GM18499 (cell line): ENCODE measurements around the gene RNU6-7.
A peak's percentile ranks its signal among the peaks of the same experiment; 100 is the strongest.

Experiments used
- ATAC-seq: cut with Tn5 transposase; IDR thresholded peaks from one replicate; pipeline ENCODE4 v1.9.1; 2021; ENCODE audit warnings: moderate number of reproducible peaks; ENCODE audit not compliant: insufficient read depth, unreplicated experiment

The RNU6-7 gene

DNA sequence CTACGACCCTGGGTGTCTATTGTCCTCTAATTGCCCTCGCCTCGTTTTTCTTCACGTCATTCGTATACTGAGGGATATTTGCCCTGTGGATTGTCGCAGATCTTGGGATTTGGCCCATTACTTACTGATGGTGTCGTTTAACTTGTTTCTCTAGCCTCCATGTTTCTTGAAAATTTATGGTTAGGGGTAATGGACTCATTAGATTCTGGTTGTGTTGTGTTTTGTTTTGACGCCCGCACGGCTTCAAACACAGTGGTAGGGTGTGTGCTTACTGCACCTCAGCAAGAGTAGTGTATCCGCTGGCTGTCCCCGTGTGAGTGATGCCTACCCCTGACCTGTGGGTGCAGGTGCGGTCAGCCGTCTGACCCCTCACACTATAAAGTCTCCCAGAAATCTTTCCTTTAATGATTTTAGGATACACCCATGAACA lies 2.1 kb downstream of the RNU6-7 start:
- ATAC-seq, result no peak

- ATAC-seq, result no peak
Measured at GRCh38 chr14:32205554-32205953, 3.7 kb downstream of the RNU6-7 start.

- ATAC-seq, result peak; percentile 23
Measured at GRCh38 chr14:32205984-32206383, 4.1 kb downstream of the RNU6-7 start.

GRCh38 chr14:32206552-32206951 lies 4.7 kb downstream of the RNU6-7 start:
- ATAC-seq, result no peak

DNA sequence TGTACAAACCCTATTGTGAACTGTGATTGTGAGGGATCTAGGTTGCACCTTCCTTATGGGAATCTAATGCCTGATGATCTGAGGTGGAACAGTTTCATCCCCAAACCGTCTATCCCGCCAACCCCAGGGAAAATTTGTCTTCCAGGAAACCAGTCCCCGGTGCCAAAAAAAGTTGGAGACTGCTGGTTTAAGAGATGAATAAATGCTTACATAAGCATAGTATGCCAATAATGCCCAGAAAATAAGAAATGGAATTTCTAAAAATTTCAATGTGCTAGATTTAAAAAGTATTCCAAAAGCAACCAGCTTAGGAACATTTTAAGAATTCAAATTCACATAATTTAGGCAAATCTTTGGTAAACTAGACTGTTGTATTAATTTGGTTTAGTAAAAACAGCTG lies 6.6 kb downstream of the RNU6-7 start:
- ATAC-seq, result no peak

GRCh38 chr14:32209471-32209870 lies 7.6 kb downstream of the RNU6-7 start:
- ATAC-seq, result no peak

DNA sequence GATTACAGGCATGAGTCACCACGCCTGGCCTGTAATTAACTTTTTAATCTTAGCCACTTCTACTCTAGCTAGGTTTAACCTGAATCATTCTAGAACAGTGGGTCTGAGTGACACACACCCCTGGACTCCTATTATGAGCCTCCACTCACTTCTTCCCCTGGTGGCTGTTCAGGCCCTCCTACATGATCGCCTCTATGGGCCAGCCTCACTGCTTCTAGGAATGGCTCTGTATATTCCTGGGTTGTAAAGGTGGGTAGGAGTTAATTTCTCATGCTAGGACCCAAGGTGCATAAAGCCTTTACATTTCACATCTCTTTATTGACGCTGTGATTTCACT lies 9.2 kb downstream of the RNU6-7 start:
- ATAC-seq, result no peak

DNA sequence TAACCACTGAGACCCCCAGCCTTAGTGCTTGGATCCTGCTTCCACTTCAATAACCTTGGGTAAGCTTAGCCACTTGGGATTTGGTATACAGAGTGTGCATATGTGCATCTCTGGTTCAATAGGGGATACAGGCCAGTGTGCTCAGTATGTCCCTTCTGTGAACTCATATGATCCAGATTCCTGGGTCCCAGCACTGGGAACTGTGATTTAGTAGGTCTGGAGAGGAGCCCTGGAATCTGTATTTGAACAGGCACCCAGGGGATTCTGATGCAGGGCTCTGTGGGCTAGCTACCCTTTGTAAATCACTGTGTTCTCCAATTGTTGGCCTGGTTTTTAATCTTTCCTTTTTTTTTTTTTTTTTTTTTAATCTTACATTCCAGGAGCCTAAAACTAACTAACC lies 11.0 kb downstream of the RNU6-7 start:
- ATAC-seq, result no peak

- ATAC-seq, result no peak
Measured at GRCh38 chr14:32217301-32217700, 15.5 kb downstream of the RNU6-7 start.

DNA sequence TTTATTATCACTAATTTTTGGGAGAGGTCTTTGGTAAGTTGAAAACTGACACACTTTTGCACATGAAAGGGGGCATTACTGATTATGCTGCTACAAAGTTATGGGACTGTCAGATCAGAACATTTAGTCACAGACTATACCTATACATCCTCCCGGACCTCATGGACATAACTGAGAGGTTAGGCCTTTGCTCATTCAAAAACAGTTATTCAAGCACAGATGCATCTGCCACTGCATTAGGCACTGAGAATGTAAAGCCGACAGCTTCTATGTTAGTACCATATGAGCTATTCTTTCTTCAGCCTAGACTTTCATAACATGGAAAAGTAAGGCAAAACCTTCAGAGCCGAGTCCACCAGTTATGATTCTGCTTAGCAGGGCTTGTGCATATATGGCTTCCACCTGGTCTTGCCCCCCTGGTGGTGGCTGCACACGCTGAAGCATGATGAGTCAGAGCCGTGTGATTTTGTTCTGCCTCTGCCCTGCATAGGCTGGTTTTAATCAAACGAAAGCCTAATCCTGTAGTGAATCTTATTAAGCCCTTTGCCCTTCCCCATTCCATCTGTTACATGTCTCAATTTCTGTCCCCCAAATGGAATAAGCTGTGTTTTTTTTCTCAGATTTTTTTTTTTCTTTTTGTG lies 23.0 kb downstream of the RNU6-7 start:
- no peak for ATAC-seq

DNA sequence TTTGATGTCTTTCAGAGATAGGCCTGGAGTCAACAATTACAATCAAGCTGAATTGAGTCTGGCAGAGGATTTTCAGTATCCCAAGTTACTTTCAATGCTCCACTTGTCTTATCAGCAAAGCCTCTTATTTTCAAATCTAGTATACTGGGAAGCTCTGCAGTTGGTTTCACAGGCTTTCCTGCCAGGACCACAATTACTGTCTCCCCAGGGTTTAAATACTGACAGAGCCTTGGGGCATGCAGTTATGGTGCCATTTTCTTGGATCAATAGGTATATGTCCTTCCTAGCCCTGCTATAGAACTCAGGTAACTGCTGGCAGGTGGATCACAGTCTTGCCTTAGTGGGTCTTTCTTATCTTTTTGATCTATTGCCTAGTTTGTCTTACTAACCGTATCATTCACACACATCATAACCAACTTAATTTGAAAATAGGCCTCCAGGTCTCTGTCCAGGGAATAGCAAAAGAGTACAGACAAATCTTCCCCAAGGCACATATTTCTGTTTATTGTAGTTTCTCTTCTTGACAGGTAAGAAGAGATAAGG lies 23.6 kb downstream of the RNU6-7 start:
- no peak for ATAC-seq

- ATAC-seq, result no peak
Measured at GRCh38 chr14:32226056-32226455, 24.2 kb downstream of the RNU6-7 start.

DNA sequence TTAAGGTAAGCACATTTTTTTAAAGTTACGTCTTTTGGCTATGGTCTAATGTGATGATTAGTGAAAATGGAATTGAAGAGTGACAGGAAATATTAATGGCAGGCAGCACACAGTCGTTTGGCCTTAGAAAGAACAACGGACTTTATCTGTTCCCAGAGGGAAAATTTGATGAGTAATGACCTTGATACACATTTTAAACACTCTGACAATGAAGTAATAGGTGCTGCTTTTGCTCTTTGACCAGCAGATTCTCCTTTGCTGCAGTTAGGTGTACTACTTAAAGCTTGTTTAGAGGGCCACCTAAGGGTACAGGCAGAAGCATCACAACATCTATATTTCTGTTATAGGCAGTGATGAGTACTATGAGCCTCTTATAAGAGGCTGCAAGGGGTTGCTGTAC lies 28.3 kb downstream of the RNU6-7 start:
- ATAC-seq, result no peak

DNA sequence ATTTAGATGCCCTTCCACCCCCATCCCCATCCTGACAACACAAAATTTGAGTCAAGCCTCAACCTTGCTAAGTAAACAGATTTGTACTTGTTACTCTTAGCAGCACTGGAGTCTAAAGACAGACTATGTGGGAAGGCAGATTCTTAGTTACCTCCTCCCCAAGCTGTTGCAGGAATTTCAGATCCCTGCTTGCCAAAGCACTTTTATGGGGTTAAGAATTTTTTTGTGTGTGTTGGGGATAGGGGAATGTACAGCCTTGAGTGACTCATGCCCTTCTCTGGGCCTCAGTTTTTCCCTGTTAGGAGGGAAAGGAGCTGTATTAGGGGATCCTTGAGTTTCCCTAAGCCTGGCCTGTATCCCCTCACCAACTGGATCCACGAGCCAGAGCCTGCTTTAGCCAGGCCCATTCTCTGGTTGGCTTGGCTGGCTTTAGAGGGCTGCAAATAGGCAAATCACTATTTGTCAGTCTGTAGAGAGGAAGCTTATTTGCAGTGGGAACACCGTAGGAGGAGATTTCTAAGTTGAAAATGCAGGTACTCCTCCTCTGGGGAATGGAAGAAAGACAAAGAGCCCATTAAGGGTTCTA lies 28.9 kb downstream of the RNU6-7 start:
- no peak for ATAC-seq

- no peak for ATAC-seq
Measured at GRCh38 chr14:32232481-32232880, 30.6 kb downstream of the RNU6-7 start.

- no peak for ATAC-seq
Measured at GRCh38 chr14:32233260-32233659, 31.4 kb downstream of the RNU6-7 start.

DNA sequence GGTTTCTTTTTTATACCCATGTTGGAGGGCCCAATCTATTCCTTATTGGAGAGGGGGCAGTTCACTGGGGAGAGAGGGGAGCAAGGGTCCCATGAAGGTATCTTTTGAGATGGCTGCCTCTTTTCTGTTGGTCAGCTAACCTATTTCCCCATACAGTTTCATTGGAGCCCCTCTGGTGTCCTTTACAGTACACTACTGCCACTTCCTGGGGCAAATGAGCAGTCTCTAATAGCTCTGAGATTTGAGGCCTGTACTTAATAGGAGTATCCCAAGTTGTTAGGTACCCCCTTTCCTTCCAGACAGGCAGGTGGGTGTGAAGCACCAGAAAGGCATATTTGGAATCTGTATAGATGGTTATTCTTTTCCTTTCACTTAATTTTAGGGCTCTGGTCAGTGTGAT lies 42.6 kb downstream of the RNU6-7 start:
- no peak for ATAC-seq

DNA sequence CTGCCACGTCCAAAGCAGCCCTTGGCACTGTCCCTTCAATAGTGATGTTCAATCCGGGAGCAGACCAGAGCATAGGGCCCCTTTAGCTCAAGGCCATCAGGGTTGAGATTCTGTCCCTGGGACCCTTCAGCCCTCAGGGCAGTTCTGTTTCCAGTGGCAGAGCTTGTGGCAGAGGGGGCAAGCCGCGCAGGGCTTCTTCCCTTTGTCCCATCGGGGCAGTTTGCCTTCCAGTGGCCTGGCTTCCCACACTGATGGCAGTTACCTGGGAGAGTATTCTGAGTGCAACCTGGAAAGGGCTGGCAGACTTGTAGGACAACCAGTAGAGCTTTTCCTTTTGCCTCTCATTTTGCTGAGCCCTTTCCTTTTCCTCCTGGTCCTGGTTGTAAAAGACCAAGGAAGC lies 44.9 kb downstream of the RNU6-7 start:
- no peak for ATAC-seq

- no peak for ATAC-seq
Measured at GRCh38 chr14:32249371-32249770, 47.5 kb downstream of the RNU6-7 start.

GRCh38 chr14:32249780-32250179 lies 47.9 kb downstream of the RNU6-7 start:
- no peak for ATAC-seq

- ATAC-seq, result no peak
Measured at GRCh38 chr14:32250681-32251080, 48.8 kb downstream of the RNU6-7 start.

DNA sequence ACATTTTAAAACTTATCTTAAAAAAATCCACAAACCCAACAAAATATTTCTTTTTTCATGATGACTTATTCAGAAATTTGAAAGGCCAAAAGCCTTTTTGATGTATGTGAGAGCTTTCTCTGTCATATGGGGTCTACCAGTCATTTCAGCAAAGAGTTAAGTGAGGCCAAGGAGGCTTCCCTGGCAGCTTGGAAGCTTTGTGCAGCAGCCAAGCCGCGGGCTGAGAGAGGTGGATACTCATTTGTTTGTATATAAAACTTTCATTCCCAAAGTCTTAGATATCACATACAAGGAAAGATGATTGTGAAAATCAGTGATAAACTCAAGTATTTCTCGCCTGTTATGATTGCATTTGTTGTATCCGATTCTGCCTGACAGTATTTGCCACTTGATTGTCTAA lies 49.7 kb downstream of the RNU6-7 start:
- no peak for ATAC-seq
